Measurements from ENCODE around the gene NKD1. TPM values are rescaled to one million over a fixed set of nuclear protein-coding genes. Genes with fewer than 3 reads are reported as not detected.

The NKD1 gene, protein sequence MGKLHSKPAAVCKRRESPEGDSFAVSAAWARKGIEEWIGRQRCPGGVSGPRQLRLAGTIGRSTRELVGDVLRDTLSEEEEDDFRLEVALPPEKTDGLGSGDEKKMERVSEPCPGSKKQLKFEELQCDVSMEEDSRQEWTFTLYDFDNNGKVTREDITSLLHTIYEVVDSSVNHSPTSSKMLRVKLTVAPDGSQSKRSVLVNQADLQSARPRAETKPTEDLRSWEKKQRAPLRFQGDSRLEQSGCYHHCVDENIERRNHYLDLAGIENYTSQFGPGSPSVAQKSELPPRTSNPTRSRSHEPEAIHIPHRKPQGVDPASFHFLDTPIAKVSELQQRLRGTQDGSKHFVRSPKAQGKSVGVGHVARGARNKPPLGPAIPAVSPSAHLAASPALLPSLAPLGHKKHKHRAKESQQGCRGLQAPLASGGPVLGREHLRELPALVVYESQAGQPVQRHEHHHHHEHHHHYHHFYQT
- 0.54 and 0.78 TPM in 2 replicates for total RNA-seq

DNA sequence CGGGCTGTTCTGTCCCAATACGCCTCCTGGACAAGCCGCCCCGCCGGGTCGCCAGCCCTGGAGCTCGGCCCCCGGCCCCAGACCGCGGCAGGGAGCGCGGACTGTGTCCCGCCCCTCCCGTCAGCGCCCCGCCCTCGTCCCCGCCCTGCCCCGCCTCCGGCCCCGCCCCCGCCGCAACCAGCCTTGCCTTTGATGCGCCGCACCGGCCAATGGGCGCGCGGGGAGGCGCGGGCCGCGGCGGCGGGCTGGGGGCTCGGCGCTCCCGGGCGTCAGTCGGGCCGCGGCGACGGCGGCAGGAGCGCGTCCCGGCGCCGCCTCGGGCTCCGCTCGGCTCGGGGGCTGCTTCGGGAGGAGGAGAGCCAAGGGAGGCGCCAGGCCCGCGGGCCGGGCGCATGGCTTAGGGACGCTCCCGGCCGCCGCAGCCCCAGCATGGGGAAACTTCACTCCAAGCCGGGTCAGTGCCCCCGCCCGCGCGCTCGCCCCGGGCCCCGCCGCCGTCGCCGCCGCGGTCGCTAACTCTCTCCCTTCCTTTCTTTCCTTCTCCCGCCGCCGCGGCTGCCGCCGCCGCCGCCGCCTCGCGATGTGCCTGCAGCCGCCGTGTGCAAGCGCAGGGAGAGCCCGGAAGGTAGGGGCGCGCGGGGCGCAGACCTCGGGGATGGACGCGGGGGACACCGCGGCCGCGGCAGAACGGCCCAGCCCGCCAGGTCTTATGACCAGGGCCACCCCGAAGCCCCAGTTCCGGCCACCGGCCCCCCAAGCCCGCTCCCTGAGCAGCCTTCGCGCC, at the start of gene NKD1:
Gene NKD1, plus strand, starts transcription at position 272 of the 784 bp plus-strand sequence. Its CDS starts 158 bp downstream, at position 430.

DNA sequence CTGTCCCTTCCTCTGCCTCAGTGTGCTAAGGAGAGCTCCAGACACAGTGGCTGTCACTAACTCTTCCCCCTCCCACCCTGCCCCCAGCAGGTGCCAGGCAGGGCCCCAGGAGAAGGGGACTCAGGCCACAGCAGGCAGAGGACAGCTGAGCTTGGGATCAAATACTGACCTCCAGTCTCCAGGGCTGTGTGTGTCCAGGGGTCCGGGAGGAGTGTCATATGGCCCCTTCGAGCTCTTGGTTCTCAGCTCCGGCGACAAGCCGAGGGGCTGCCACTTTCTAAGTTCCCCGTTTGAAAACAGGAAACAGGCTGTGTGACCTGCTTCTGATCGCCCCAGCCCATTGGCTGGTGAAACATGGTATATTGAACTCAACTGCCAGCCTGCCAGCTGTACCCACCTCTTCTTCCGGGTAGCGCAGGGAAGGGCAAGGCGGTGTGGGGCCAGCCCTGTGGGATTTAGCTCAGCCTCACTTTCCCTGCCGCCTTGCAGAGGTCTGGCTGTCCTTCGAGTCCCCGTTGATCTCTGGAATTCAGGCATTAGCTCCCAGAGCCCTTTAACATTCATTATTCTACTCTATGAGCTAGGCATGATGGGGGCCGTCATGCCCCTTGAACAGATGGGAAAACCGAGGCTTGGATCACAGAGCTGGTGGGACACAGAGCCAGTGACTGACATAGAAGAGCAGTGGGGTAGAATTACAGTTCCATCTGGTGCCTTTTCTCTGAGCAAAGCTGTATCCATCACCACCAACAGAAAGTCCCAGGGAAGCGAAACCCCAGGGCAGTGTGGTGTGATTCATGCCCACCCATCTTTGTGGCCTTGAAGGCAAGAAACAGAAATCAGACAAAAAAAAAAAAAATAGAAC, 133.1 kb downstream of the NKD1 start, which contains the start of gene SNX20:
Gene SNX20, minus strand, starts transcription at position 292 of the 865 bp plus-strand sequence. CDS start 3,786 bp downstream, outside the sequence.

DNA sequence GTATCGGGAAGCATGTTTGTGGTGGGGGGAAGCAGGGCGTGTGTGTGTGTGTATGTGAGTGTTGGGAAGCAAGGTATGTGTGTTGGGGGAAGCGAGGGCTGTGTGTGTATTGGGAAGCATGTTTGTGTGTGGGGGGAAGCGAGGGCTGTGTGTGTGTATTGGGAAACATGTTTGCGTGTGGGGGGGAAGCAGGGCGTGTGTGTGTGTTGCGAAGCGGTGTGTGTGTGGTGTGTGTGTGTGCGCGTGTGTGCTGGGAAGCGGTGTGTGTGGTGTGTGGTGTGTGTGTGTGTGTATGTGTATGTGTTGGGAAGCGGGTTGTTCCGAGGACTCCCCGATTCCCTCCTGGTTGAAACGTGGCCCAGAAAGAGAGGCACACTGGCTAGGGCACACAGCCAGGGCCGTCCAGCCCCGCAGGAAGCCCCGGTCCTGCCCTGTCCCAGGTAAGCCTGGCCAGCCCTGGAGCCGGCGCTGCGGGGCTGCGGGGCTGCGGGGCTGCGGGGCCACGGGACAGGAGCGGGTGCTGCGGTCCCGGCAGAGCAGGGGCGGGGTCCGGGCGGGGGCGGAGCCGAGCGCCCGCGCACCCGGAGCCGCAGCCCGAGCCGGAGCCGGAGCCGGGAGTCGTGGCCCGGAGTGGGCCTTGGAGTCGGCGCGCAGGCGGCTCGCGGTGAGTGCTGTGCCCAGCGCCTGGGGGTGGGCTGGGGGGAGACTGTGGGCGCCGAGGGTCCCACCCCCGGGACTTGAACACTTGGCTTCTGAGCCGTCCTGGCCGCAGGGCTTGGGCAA, 145.0 kb downstream of the NKD1 start, which contains the start of gene NOD2:
Gene NOD2, plus strand, starts transcription at position 608 of the 783 bp plus-strand sequence. CDS start 5,890 bp downstream, outside the sequence.

Other genes with a start within 250 kb of the NKD1 start
- gene BRD7, start 179.4 kb upstream of the NKD1 start, total RNA-seq = 54.7 and 59.9 TPM in 2 replicates
- not detected in 2 replicates for gene SNX20, start 132.9 kb downstream of the NKD1 start, total RNA-seq
- gene NOD2, start 145.2 kb downstream of the NKD1 start, total RNA-seq = 0.52 and 0.54 TPM in 2 replicates
- 67.9 and 70.7 TPM in 2 replicates for gene CYLD, start 193.7 kb downstream of the NKD1 start, total RNA-seq